ELF-1 (cell line): ENCODE data around the gene SPPL3.
A peak's percentile ranks its signal among the peaks of the same experiment; 100 is the strongest.
"Not testable (repeated sequence)": the region's sequence is repeated elsewhere in the genome, so short reads cannot be mapped to it uniquely, and the experiment has no call there.

Source experiments
- DNase-seq: peaks from one replicate; pipeline ENCODE4 v3.0.0-alpha.2; 2016; ENCODE audit warnings: low read depth, low spot score

The SPPL3 gene

GRCh38 chr12:120904197-120904773 is at the start of gene SPPL3:
TSS of gene SPPL3 (minus strand) at chr12:120904358. CDS start at chr12:120903867, 491 bp downstream.
- DNase-seq = peak; percentile 95

- no peak for DNase-seq
These were observed 46.6 kb upstream of the SPPL3 start for GRCh38 chr12:120950807-120951206.

GRCh38 chr12:120950260-120950799 is 46.2 kb upstream of the SPPL3 start:
- DNase-seq = not testable (repeated sequence)

- DNase-seq = not testable (repeated sequence)
These were observed 41.4 kb upstream of the SPPL3 start for GRCh38 chr12:120945516-120945915.

- peak; percentile 81 for DNase-seq
These were observed 40.6 kb upstream of the SPPL3 start for GRCh38 chr12:120944645-120945217.

DNA sequence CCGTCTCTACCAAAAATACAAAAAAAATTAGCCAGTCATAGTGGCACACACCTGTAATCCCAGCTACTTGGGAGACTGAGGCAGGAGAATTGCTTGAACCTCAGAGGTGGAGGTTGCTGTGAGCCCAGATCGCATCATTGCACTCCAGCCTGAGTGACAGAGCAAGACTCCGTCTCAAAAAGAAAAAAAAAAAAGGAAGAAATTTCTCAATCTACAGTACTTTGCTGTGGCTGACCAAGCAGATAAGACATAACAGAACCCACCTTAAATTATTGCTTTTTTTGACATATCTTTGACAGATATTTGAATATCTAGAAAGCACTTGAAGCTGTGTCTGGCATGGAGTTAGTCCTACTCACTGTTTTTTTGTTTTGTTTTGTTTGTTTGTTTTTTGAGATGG is 39.3 kb upstream of the SPPL3 start:
- no peak for DNase-seq

GRCh38 chr12:120941846-120942405 is 37.8 kb upstream of the SPPL3 start:
- DNase-seq = no peak

DNA sequence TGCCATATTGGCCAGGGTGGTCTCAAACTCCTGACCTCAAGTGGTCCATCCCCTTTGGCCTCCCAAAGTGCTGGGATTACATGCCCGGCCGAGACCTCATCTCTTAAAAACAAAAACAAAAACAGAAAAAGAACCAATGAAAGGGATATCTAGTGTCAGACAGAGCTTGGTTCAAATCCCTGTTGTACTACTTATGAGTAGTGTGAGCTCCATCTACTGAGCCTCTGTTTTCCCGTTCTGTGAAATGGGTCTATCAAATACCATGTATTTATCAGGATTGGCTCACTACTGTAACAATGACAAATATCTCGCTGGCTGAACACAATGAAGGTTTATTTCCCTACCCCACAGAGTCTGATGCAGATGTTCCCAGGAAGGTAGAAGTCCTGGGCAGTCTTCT is 37.3 kb upstream of the SPPL3 start:
- no peak for DNase-seq

- DNase-seq = no peak
These were observed 36.6 kb upstream of the SPPL3 start for GRCh38 chr12:120940799-120941198.

DNA sequence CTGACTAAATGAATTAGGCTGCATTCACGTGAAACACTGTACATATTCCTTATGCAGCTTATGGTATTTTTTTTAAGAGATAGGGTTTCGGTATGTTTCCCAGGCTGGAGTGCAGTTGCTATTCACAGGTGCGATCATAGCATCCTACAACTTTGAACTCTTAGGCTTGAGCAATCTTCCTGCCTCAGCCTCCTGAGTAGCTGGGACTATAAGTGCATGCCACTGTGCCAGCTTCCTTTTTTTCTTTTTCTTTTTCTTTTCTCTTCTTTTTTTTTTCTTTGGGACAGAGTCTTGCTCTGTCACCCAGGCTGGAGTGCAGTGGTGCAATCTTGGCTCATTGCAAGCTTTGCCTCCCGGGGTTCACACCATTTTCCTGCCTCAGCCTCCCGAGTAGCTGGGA is 35.8 kb upstream of the SPPL3 start:
- DNase-seq = no peak

- no peak for DNase-seq
These were observed 35.4 kb upstream of the SPPL3 start for GRCh38 chr12:120939523-120939922.

GRCh38 chr12:120938496-120938895 is 34.3 kb upstream of the SPPL3 start:
- no peak for DNase-seq

- DNase-seq = no peak
These were observed 32.0 kb upstream of the SPPL3 start for GRCh38 chr12:120936197-120936596.

- DNase-seq = no peak
These were observed 29.6 kb upstream of the SPPL3 start for GRCh38 chr12:120933786-120934185.

DNA sequence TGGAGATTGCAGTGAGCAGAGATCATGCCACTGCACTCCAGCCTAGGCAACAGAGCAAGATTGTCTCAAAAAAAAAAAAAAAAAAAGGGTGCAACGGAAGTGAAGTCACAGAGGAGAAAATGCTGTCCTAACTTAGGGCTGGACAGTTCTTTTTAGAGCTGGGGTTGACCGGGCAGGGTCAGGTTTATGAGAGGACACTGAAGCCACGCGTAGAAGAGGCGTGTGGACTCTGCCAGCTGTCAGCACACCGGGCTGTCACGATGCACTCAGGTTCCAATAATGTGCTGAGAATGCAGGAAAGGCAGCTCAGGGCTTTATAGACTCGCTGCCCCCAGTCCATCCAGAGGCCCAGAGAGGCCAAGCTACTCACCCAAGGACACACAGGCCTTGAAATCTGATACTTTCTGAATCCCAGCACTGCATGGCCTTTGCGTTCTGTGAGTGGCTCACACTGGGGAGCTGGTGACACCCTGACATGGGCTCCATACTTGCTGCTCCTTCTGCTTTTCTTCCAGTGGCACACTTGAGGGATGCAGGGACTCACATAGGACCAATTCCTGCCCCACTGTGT is 28.9 kb upstream of the SPPL3 start:
- DNase-seq = no peak

- DNase-seq = no peak
These were observed 27.9 kb upstream of the SPPL3 start for GRCh38 chr12:120932058-120932457.

DNA sequence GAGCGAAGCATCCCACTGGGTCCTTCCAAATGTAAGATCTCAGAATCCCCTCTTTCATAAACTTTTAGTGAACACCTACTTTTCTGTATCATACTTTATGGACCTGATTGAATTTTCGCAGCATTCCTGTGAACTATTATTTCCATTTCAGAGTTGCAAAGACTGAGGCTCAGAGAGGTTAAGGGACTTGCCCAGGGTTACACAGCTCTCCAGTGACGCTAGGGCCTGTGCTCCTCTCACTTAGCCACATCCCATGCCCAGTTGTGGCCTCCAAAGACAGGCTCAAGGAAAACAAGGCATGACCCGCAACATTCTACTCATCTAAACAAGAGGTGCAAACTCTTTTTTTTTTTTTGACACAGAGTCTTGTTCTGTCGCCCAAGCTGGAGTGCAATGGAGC is 25.9 kb upstream of the SPPL3 start:
- no peak for DNase-seq

GRCh38 chr12:120928864-120929652 is 24.9 kb upstream of the SPPL3 start:
- peak; percentile 84 for DNase-seq

DNA sequence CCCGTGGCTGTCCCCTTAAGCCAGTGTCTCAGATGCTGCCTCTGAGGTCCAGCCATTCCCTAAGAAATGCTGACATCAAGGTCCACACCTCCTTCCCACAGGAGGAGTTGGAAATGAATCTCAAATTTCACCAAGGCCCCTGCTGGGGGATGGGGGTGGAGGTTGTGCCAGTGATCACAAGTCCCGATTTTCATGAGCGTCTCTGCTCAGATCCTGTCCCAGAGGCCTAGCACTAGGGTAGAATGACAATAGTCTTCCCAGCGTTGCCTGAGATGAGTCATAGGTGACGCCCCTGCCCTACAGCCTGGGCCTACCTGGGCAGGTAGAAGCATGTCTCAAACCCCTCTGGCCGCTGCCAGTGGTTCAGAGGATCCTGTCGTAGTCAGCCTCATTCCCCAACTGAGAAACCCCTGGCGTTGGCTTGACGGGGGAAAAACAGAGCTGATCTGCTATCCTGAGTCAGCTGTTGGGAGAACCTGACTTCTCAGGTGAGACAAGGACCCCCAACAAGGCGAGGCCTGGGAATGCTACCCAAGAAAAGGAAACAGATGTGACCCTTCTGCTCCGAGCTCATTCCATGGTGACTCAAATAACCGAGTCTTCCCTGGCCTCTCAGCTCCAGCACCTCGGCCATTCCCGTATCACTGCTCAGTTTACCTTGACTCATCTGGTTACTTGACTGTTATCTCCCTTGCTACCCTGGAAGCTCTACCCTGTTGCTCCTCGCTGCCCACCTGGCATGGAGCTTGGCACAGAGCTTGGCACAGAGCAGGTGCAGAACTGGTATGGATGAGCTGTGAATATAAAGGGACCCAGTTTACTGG is 21.8 kb upstream of the SPPL3 start:
- peak; percentile 92 for DNase-seq

- DNase-seq = peak; percentile 71
These were observed 18.1 kb upstream of the SPPL3 start for GRCh38 chr12:120922279-120922678.

- no peak for DNase-seq
These were observed 17.5 kb upstream of the SPPL3 start for GRCh38 chr12:120921637-120922036.
